Subcutaneous adipose tissue (tissue), 4 donors: ENCODE results near the gene CFAP299. TPM values are rescaled to one million over a fixed set of nuclear protein-coding genes. Genes with fewer than 3 reads are reported as not detected.

Experiments used
- total RNA-seq, 4 donors: library from RNA; depleted of rRNA; stranded (reverse); fragments of >200 nt; gene quantifications; one replicate each; pipeline ENCODE4 v1.1.0, GENCODE V29; 2016
- TF ChIP-seq, protein P1 (sequence below): fragments of 450-650 bp; IDR thresholded peaks from one replicate; pipeline ENCODE4 v1.5.1; 2016; ENCODE audit warnings: low read depth, mild to moderate bottlenecking, control low read depth, antibody characterized with exemption, moderate library complexity

The CFAP299 gene
- total RNA-seq, 4 donors from 2014 or later, result not detected

DNA sequence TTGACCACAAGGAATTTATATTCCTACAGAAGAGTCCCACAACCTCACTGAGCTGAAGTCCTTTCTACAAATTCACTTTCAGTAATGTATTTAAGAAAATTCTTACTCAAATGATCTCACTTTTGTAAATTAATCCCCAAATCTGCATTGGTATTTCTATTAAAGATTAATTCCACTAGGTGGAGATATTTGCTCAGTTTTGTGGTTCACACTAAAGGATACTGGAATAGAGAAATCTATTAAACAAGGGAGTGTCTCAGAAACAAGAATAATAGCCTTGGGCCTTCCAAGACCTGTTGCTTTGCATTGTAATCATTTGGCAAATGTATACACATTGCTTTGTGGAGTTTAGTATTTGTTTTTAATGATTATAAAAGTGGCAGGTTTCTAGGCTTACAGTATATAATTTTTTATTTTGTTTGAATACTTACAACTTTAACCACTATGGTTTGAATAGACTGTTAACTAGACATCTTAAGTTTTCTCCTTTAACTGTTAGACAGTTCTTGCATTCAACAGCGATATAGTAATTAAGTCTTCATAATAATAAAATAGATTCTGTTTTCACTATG, 25.9 kb downstream of the CFAP299 start:
- TF ChIP-seq, protein P1, sequence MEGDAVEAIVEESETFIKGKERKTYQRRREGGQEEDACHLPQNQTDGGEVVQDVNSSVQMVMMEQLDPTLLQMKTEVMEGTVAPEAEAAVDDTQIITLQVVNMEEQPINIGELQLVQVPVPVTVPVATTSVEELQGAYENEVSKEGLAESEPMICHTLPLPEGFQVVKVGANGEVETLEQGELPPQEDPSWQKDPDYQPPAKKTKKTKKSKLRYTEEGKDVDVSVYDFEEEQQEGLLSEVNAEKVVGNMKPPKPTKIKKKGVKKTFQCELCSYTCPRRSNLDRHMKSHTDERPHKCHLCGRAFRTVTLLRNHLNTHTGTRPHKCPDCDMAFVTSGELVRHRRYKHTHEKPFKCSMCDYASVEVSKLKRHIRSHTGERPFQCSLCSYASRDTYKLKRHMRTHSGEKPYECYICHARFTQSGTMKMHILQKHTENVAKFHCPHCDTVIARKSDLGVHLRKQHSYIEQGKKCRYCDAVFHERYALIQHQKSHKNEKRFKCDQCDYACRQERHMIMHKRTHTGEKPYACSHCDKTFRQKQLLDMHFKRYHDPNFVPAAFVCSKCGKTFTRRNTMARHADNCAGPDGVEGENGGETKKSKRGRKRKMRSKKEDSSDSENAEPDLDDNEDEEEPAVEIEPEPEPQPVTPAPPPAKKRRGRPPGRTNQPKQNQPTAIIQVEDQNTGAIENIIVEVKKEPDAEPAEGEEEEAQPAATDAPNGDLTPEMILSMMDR, result no peak

GRCh38 chr4:80362578-80363181, 27.1 kb downstream of the CFAP299 start:
- TF ChIP-seq, protein P1, result no peak

- TF ChIP-seq, protein P1, result no peak
Measured at GRCh38 chr4:80365928-80366327, 30.4 kb downstream of the CFAP299 start.

GRCh38 chr4:80367737-80368136, 32.2 kb downstream of the CFAP299 start:
- TF ChIP-seq, protein P1, result no peak

- TF ChIP-seq, protein P1, result no peak
Measured at GRCh38 chr4:80370635-80371034, 35.1 kb downstream of the CFAP299 start.

GRCh38 chr4:80371046-80371445, 35.5 kb downstream of the CFAP299 start:
- TF ChIP-seq, protein P1, result no peak

DNA sequence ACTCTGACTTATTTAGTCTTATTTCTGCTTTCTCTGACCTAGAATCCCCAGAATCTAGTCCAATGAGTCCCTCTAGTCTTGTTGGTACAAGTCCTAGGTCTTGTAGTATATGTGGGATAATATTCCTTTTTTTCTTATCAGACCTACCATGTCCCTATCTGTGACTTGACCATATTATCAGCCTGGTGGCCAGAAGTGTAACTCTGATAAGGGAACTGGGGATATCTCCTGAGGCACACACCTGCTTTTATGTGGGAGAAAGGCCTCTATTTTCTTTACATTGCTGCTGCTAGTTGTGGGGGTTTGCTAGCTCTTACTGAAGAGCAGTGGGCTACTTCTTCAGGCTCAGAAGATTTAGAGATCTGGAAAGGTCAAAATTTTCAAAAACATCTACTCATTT, 38.6 kb downstream of the CFAP299 start:
- TF ChIP-seq, protein P1, result no peak
